ENCODE data around the gene STX1A.

The STX1A gene

DNA sequence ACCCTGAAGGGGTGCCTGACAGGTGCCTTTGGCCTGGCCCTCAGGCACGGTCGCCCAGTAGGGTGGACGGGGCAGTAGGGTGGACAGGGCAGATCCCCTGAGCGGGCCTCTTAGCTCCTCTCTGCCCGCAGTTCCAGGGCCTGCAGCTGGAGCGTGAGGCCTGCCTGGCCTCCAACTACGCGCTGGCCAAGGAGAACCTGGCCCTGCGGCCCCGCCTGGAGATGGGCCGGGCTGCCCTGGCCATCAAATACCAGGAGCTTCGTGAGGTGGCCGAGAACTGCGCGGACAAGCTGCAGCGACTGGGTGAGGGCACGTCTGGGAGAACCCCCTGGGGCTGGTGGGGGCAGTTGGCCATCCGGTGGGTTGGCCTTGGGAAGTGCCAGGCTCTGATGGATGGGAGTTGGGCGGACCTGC is 50.2 kb downstream of the STX1A start:
- peaks cover under 1% of the 10 kb centered on the region; the same call in 1 of the 2 replicates for H3K27me3 ChIP-seq (ENCODE audit: insufficient read depth, low read length)
- peaks cover 11% of the 10 kb centered on the region for H3K4me1 ChIP-seq (ENCODE audit: insufficient read depth, low read length, severe bottlenecking)
- no peaks in the 10 kb centered on the region for H3K9me2 ChIP-seq (ENCODE audit: low read depth, low read length)
- H4K20me1 ChIP-seq (ENCODE audit: insufficient read depth, low read length), result no peaks in the 10 kb centered on the region
- H3K9me3 ChIP-seq (ENCODE audit: low read length), result no peaks in the 10 kb centered on the region
- no peak overlapping the region for H3K4me3 ChIP-seq (ENCODE audit: low read depth, low read length, poor library complexity, severe bottlenecking)
- TF ChIP-seq EZH2 (IDR thresholded peaks at IDR 0.05; ENCODE audit: borderline replicate concordance, low read length), result no peak
- TF ChIP-seq, protein P1, sequence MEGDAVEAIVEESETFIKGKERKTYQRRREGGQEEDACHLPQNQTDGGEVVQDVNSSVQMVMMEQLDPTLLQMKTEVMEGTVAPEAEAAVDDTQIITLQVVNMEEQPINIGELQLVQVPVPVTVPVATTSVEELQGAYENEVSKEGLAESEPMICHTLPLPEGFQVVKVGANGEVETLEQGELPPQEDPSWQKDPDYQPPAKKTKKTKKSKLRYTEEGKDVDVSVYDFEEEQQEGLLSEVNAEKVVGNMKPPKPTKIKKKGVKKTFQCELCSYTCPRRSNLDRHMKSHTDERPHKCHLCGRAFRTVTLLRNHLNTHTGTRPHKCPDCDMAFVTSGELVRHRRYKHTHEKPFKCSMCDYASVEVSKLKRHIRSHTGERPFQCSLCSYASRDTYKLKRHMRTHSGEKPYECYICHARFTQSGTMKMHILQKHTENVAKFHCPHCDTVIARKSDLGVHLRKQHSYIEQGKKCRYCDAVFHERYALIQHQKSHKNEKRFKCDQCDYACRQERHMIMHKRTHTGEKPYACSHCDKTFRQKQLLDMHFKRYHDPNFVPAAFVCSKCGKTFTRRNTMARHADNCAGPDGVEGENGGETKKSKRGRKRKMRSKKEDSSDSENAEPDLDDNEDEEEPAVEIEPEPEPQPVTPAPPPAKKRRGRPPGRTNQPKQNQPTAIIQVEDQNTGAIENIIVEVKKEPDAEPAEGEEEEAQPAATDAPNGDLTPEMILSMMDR (IDR thresholded peaks at IDR 0.05; ENCODE audit: low read length), result no peak
- H3K36me3 ChIP-seq (ENCODE audit: insufficient read depth, low read length), result no peaks in the 10 kb centered on the region
- H3K79me2 ChIP-seq (ENCODE audit: insufficient read depth, low read length), result no peaks in the 10 kb centered on the region
- H3K9ac ChIP-seq (ENCODE audit: low read length), result no peak overlapping the region
- H2AFZ ChIP-seq (ENCODE audit: low read length), result no peak overlapping the region
- no peaks in the 10 kb centered on the region for H3F3A ChIP-seq (ENCODE audit: insufficient read depth, low read length)
- no peak overlapping the region for H3K27ac ChIP-seq (ENCODE audit: low read depth, low read length, poor library complexity, severe bottlenecking)
- H3K4me2 ChIP-seq (ENCODE audit: low read length), result no peak overlapping the region

DNA sequence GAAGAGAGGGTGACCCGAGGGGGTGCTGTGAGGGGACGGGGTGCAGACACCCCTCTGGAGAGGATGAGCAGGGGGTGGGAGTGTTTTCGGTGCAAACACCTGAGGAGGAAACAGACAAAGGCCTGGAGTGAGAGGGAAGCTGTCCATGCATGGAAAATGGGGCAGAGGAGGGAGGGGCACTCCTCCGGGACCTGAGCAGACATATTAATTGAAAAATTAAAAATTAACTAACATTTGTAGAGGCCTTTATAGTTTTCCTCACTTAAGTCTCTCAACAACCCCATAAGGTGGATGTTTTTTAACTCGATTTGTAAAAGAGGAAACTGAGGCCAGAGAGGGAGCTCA is 50.6 kb downstream of the STX1A start:
- Histone ChIP-seq H3K9ac (ENCODE audit: low read length) (no peak overlapping the region), H3K4me2 (ENCODE audit: low read length) (peak overlapping the region; percentile 64; the same call in 1 of the 2 replicates), H2AFZ (ENCODE audit: low read length) (no peak overlapping the region), H3K4me3 (ENCODE audit: low read depth, low read length, poor library complexity, severe bottlenecking) (peak overlapping the region; percentile 63), H4K20me1 (ENCODE audit: insufficient read depth, low read length) (no peaks in the 10 kb centered on the region), H3K4me1 (ENCODE audit: insufficient read depth, low read length, severe bottlenecking) (peaks cover 11% of the 10 kb centered on the region), H3K36me3 (ENCODE audit: insufficient read depth, low read length) (no peaks in the 10 kb centered on the region), H3K27me3 (ENCODE audit: insufficient read depth, low read length) (no peaks in the 10 kb centered on the region; the same call in 1 of the 2 replicates), H3K9me3 (ENCODE audit: low read length) (no peaks in the 10 kb centered on the region), H3F3A (ENCODE audit: insufficient read depth, low read length) (no peaks in the 10 kb centered on the region), H3K79me2 (ENCODE audit: insufficient read depth, low read length) (no peaks in the 10 kb centered on the region), H3K9me2 (ENCODE audit: low read depth, low read length) (no peaks in the 10 kb centered on the region), H3K27ac (ENCODE audit: low read depth, low read length, poor library complexity, severe bottlenecking) (no peak overlapping the region)
- TF ChIP-seq, protein P1 (IDR thresholded peaks at IDR 0.05; ENCODE audit: low read length), result no peak
- no peak for TF ChIP-seq EZH2 (IDR thresholded peaks at IDR 0.05; ENCODE audit: borderline replicate concordance, low read length)

DNA sequence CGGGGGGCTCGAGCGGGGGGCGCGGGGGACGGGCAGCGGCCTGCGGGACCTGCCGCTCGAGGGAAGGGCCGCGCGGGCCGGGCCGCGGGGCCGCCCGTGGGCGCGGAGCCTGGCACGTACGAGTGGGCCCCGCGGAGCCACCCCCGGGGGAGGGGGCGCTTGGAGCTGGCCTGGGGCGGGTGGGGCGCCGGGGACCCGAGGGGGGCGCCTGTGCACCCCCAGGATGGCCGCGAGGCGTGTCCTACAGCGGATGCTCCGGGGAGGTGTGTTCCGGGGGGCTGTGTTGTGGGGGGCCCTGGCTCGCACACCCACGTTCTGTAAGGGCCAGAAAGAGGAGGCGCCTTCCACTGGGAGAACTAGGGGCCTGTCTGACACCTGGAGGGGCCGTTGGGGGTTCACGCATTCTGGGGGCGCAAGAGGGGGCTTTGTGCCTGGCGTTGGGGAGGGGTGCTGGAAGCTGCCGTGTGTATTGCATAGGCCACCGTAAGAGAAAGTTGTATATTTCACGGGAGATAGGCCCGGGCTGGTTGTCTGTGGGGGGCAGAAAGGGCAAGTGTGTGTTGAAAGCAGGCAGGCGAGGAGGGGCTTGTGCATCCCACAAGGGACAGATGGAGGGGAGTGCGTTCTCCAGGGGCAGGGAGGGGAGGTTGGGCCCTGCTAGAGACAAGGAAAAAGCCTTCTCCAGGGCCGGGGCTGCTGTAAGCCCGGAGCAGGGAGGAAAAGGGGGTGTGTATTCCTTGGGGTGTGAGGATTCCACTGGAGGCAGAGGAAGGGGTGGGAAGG is 51.2 kb downstream of the STX1A start:
- no peaks in the 10 kb centered on the region for H4K20me1 ChIP-seq (ENCODE audit: insufficient read depth, low read length)

More for the DNA sequence above, 51.2 kb downstream of the STX1A start:
- Histone ChIP-seq H3K9me2 (ENCODE audit: low read depth, low read length) (no peaks in the 10 kb centered on the region), H3F3A (ENCODE audit: insufficient read depth, low read length) (no peaks in the 10 kb centered on the region), H3K9me3 (ENCODE audit: low read length) (peaks cover under 1% of the 10 kb centered on the region), H3K36me3 (ENCODE audit: insufficient read depth, low read length) (no peaks in the 10 kb centered on the region), H3K27me3 (ENCODE audit: insufficient read depth, low read length) (peaks cover under 1% of the 10 kb centered on the region; the same call in 1 of the 2 replicates), H3K4me1 (ENCODE audit: insufficient read depth, low read length, severe bottlenecking) (peaks cover 11% of the 10 kb centered on the region), H3K4me3 (ENCODE audit: low read depth, low read length, poor library complexity, severe bottlenecking) (peak overlapping the region; percentile 63), H3K4me2 (ENCODE audit: low read length) (peak overlapping the region; percentile 64), H2AFZ (ENCODE audit: low read length) (no peak overlapping the region), H3K79me2 (ENCODE audit: insufficient read depth, low read length) (no peaks in the 10 kb centered on the region), H3K27ac (ENCODE audit: low read depth, low read length, poor library complexity, severe bottlenecking) (no peak overlapping the region), H3K9ac (ENCODE audit: low read length) (peak overlapping the region; percentile 44; the same call in 1 of the 2 replicates)
- no peak for TF ChIP-seq EZH2 (IDR thresholded peaks at IDR 0.05; ENCODE audit: borderline replicate concordance, low read length)
- TF ChIP-seq, protein P1 (IDR thresholded peaks at IDR 0.05; ENCODE audit: low read length), result no peak

Data from OCI-LY1 (cell line).